Measurements from ENCODE around the gene ZYG11A. TPM values are rescaled to one million over a fixed set of nuclear protein-coding genes. Genes with fewer than 3 reads are reported as not detected.

Gene ZYG11A
- total RNA-seq, 4 donors from 2014 or later, result not detected

GRCh38 chr1:52919051-52919722 is 76.6 kb downstream of the ZYG11A start:
- Histone ChIP-seq H3K36me3 (peaks cover 0 to 4% (median 0%) of the 10 kb centered on the region in 4 donors), H3K9me3 (no peaks in the 10 kb centered on the region), H3K27ac (replicated peaks in 1 of 4) (peak overlapping the region in 1 of 4 donors; percentile 93), H3K27me3 (no peaks in the 10 kb centered on the region), H3K4me1 (peaks cover 24 to 49% (median 39%) of the 10 kb centered on the region in 4 donors), H3K4me3 (no peak overlapping the region)
- intact Hi-C loops (cut with DNase I), result no loop called here
- DNase-seq (ENCODE audit: extremely low spot score), result no peak
- WGBS, result 87% methylated on average over 7 of the region's 7 CpGs
- TF ChIP-seq, protein P1, sequence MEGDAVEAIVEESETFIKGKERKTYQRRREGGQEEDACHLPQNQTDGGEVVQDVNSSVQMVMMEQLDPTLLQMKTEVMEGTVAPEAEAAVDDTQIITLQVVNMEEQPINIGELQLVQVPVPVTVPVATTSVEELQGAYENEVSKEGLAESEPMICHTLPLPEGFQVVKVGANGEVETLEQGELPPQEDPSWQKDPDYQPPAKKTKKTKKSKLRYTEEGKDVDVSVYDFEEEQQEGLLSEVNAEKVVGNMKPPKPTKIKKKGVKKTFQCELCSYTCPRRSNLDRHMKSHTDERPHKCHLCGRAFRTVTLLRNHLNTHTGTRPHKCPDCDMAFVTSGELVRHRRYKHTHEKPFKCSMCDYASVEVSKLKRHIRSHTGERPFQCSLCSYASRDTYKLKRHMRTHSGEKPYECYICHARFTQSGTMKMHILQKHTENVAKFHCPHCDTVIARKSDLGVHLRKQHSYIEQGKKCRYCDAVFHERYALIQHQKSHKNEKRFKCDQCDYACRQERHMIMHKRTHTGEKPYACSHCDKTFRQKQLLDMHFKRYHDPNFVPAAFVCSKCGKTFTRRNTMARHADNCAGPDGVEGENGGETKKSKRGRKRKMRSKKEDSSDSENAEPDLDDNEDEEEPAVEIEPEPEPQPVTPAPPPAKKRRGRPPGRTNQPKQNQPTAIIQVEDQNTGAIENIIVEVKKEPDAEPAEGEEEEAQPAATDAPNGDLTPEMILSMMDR (IDR thresholded peaks at IDR 0.05), result no peak
- TF ChIP-seq EP300 (IDR thresholded peaks at IDR 0.05) (no peak), POLR2AphosphoS5 (IDR thresholded peaks at IDR 0.05) (no peak), POLR2A (IDR thresholded peaks at IDR 0.05; ENCODE audit: low read depth) (no peak)

GRCh38 chr1:52919723-52920483 is 77.3 kb downstream of the ZYG11A start:
- H3K27ac ChIP-seq (replicated peaks in 1 of 4), result peak overlapping the region; percentile 83 to 93 (median 88)
- 89% methylated on average over 10 of the region's 10 CpGs for WGBS
- intact Hi-C loops (cut with DNase I), result loop anchor here (10.0 kb wide), 1 partner anchor 265 kb away; no protein-coding TSS in a partner anchor
- H3K36me3 ChIP-seq, result no peaks in the 10 kb centered on the region
- TF ChIP-seq EP300 (IDR thresholded peaks at IDR 0.05), result no peak
- TF ChIP-seq, protein P1 (IDR thresholded peaks at IDR 0.05), result no peak
- no peak for TF ChIP-seq POLR2AphosphoS5 (IDR thresholded peaks at IDR 0.05)
- peak overlapping the region in 1 of 4 donors; percentile 82 for H3K4me3 ChIP-seq
- no peaks in the 10 kb centered on the region for H3K9me3 ChIP-seq
- no peak for DNase-seq (ENCODE audit: extremely low spot score)
- peaks cover 20 to 49% (median 34%) of the 10 kb centered on the region in 4 donors for H3K4me1 ChIP-seq
- no peaks in the 10 kb centered on the region for H3K27me3 ChIP-seq

DNA sequence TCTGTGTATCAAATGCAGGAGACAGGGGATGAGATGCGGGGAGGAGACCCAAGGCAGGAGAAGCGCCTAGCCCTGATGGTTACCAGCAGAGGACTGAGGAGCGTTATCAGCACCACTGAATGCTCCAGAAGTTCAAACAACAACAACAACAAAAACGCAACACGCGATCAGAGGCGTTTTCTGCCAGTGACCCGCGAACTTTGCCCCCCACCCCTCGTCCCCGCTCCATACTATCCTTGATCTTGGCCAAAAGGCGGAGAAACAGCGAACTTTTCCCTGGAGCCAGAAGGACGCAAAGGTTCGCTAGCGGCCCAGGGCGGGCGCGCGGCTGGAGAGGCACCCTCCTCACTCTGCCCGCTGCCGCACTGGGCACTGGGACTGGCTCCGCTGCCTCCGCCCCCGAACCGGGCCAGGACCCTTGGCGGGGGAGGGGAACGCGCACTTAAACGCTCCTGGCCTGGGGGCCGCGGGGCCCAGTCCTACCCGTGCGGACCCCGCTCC is 78.3 kb downstream of the ZYG11A start:
- H3K4me3 ChIP-seq, result peak overlapping the region; percentile 70 to 82 (median 79)

DNA sequence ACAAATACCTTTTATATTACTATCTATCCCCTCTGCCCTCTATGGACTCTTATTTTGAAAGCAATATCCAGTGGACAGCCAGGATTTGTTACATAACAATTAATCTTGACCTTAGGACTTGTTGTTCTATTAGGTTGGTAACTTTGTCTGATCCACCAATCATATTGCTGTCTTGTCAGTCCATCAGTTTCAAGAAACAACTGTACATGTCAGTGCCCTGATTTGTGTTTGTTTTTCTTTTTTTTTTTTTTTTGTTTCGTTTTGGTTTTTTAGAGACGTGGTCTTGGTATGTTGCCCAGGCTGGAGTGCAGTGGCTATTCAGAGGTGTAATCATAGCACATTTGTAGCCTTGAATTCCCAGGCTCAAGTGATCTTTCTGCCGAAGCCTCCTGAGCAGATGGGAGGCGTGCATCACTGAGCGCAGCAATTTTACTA is 83.0 kb downstream of the ZYG11A start:
- intact Hi-C loops (cut with DNase I), result loop anchor here (10.0 kb wide), 1 partner anchor 259 kb away; no protein-coding TSS in a partner anchor
- DNase-seq (ENCODE audit: extremely low spot score), result no peak

More for the DNA sequence above, 78.3 kb downstream of the ZYG11A start:
- H3K36me3 ChIP-seq, result no peaks in the 10 kb centered on the region
- WGBS, result 23% methylated on average over 25 of the region's 35 CpGs
- H3K9me3 ChIP-seq, result no peaks in the 10 kb centered on the region
- H3K27me3 ChIP-seq, result no peaks in the 10 kb centered on the region
- intact Hi-C loops (cut with DNase I), result loop anchor here (10.0 kb wide), 1 partner anchor 264 kb away; no protein-coding TSS in a partner anchor
- H3K4me1 ChIP-seq, result peaks cover 18 to 45% (median 33%) of the 10 kb centered on the region in 4 donors
- TF ChIP-seq POLR2A (IDR thresholded peaks at IDR 0.05; ENCODE audit: low read depth), result no peak
- TF ChIP-seq, protein P1 (IDR thresholded peaks at IDR 0.05), result no peak
- no peak for TF ChIP-seq EP300 (IDR thresholded peaks at IDR 0.05)
- no peak for TF ChIP-seq POLR2AphosphoS5 (IDR thresholded peaks at IDR 0.05)
- peak overlapping the region; percentile 83 to 93 (median 88) for H3K27ac ChIP-seq (replicated peaks in 1 of 4)
- no peak for DNase-seq (ENCODE audit: extremely low spot score)

More for the DNA sequence above, 83.0 kb downstream of the ZYG11A start:
- peaks cover 22 to 45% (median 39%) of the 10 kb centered on the region in 4 donors for H3K4me1 ChIP-seq
- TF ChIP-seq, protein P1 (IDR thresholded peaks at IDR 0.05), result no peak
- no peak for TF ChIP-seq POLR2A (IDR thresholded peaks at IDR 0.05; ENCODE audit: low read depth)
- TF ChIP-seq EP300 (IDR thresholded peaks at IDR 0.05), result no peak
- no peak for TF ChIP-seq POLR2AphosphoS5 (IDR thresholded peaks at IDR 0.05)
- peak overlapping the region in 2 of 4 donors; percentile 8 to 22 for H3K4me3 ChIP-seq
- no peaks in the 10 kb centered on the region for H3K36me3 ChIP-seq
- H3K27ac ChIP-seq (replicated peaks in 1 of 4), result peak overlapping the region in 1 of 4 donors; percentile 82
- WGBS, result 46% methylated on average over 5 of the region's 5 CpGs
- H3K27me3 ChIP-seq, result no peaks in the 10 kb centered on the region
- H3K9me3 ChIP-seq, result no peaks in the 10 kb centered on the region

Data from esophagus muscularis mucosa (tissue), 4 donors.